ENCODE results near the gene ATP6V1F.

- no peak for TF ChIP-seq POLR2AphosphoS5 (IDR thresholded peaks at IDR 0.05)
- no peak for TF ChIP-seq POLR2A (IDR thresholded peaks at IDR 0.05)
- TF ChIP-seq CTCF (IDR thresholded peaks at IDR 0.05): no peak
- TF ChIP-seq EP300 (IDR thresholded peaks at IDR 0.05): no peak
Measured at GRCh38 chr7:128876978-128877755, 14.5 kb downstream of the ATP6V1F start.

Data from stomach (tissue), 4 donors.